Fibroblast of the aortic adventitia (primary cell): ENCODE data around the gene OGDH. TPM values are rescaled to one million over a fixed set of nuclear protein-coding genes. Genes with fewer than 3 reads are reported as not detected.
"Not testable (repeated sequence)": the region's sequence is repeated elsewhere in the genome, so short reads cannot be mapped to it uniquely, and the experiment has no call there.

Source experiments
- DNase-seq: peaks from one replicate; pipeline ENCODE4 v3.0.0-alpha.2; 2010; ENCODE audit warnings: low read depth
- H3K4me3 ChIP-seq: 2 replicates; pipeline ENCODE4 v1.5.1; 2011; ENCODE audit warnings: low read depth, mild to moderate bottlenecking, control low read depth, low read length, moderate library complexity
- CTCF ChIP-seq: IDR thresholded peaks from 2 replicates; pipeline ENCODE4 v1.5.1; 2011; ENCODE audit warnings: mild to moderate bottlenecking, low read length, control low read depth, inconsistent platforms; ENCODE audit not compliant: insufficient read depth
- total RNA-seq: library from RNA; depleted of rRNA; stranded (reverse); fragments of >200 nt; gene quantifications from 2 replicates; pipeline ENCODE4 v1.2.3, GENCODE V29; 2012; ENCODE audit warnings: low replicate concordance

The OGDH gene
- total RNA-seq, 1 donor = 85.6 TPM

- no peak overlapping the region for H3K4me3 ChIP-seq
- TF ChIP-seq CTCF = no peak
- DNase-seq = no peak
Measured at GRCh38 chr7:44695756-44696155, 89.3 kb downstream of the OGDH start.

- no peak overlapping the region for H3K4me3 ChIP-seq
- no peak for TF ChIP-seq CTCF
- DNase-seq = no peak
Measured at GRCh38 chr7:44696728-44697127, 90.3 kb downstream of the OGDH start.

GRCh38 chr7:44697136-44698045 lies 91.0 kb downstream of the OGDH start:
- no peak for TF ChIP-seq CTCF
- no peak for DNase-seq
- no peak overlapping the region for H3K4me3 ChIP-seq

GRCh38 chr7:44698046-44698580 lies 91.7 kb downstream of the OGDH start:
- no peak overlapping the region for H3K4me3 ChIP-seq
- DNase-seq = no peak
- no peak for TF ChIP-seq CTCF

- H3K4me3 ChIP-seq, DNase-seq: not testable (repeated sequence)
Measured at GRCh38 chr7:44699598-44699997, 93.2 kb downstream of the OGDH start.

- no peak for TF ChIP-seq CTCF
- no peak for DNase-seq
- H3K4me3 ChIP-seq = no peak overlapping the region
Measured at GRCh38 chr7:44700322-44700721, 93.9 kb downstream of the OGDH start.

- H3K4me3 ChIP-seq, DNase-seq: not testable (repeated sequence)
Measured at GRCh38 chr7:44703391-44703790, 97.0 kb downstream of the OGDH start.

- no peak overlapping the region for H3K4me3 ChIP-seq
- TF ChIP-seq CTCF = no peak
- DNase-seq = no peak
Measured at GRCh38 chr7:44703921-44704320, 97.5 kb downstream of the OGDH start.
